GM19438 (cell line): ENCODE results near the gene ACADVL.

Experiments used
- ATAC-seq: cut with Tn5 transposase; IDR thresholded peaks from one replicate; pipeline ENCODE4 v1.9.1; 2021; ENCODE audit warnings: low read depth; ENCODE audit not compliant: unreplicated experiment

ACADVL gene

GRCh38 chr17:7216242-7217112 lies 3.3 kb upstream of the ACADVL start:
- no peak for ATAC-seq

GRCh38 chr17:7217113-7217987 lies 2.4 kb upstream of the ACADVL start:
- no peak for ATAC-seq

- no peak for ATAC-seq
Measured at GRCh38 chr17:7218166-7218565, 1.6 kb upstream of the ACADVL start.

GRCh38 chr17:7218758-7219157 lies 980 bp upstream of the ACADVL start:
- ATAC-seq, result no peak

DNA sequence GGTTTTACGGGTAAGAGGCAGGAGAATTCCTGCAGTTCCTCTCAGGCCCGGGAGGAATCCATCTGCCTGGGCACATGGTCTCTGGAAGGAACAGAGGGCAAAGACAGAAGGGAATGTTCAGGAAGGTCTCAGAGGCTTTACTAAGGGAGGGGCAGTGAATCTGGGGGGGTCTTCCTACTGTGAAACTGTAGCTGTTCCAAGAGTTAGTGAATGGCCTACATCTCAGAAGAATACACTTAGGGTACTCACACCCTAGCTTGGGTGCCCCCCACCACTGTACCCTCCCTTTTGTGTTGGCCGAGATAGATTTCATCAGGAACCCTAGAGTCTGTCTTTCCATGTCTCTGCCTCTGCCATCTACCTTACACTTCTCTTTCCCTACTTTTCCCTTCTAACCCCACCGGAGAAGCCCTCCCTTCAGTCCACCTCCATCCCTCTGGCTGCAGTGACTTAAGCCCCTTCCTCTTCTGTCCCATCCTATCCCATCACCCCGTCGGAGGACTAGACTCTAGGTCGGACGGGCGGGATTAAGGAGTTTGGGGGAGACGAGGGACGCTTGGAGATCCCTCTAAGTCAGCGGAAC lies 418 bp upstream of the ACADVL start:
- no peak for ATAC-seq

DNA sequence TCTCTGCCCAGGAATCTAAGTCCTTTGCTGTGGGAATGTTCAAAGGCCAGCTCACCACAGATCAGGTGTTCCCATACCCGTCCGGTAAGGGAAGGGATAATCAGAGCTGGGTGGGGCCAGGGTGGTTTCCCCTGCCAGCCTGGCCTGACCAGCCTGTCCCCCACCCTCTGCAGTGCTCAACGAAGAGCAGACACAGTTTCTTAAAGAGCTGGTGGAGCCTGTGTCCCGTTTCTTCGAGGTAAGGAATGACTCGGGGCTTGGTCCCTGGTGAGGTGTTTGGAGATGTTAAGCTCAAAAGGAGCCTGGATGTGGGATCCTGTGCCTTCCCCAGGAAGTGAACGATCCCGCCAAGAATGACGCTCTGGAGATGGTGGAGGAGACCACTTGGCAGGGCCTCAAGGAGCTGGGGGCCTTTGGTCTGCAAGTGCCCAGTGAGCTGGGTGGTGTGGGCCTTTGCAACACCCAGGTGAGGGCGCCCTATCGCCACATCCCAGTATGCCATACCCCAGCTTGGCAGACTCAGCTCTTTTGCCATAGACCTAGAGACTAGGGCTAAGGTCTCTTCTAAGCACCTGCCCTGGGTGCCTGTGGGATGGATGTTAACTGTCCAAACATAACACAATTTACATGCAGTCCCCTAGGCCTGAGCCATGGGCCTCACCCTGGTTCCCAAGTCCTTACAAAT lies 997 bp downstream of the ACADVL start:
- no peak for ATAC-seq

DNA sequence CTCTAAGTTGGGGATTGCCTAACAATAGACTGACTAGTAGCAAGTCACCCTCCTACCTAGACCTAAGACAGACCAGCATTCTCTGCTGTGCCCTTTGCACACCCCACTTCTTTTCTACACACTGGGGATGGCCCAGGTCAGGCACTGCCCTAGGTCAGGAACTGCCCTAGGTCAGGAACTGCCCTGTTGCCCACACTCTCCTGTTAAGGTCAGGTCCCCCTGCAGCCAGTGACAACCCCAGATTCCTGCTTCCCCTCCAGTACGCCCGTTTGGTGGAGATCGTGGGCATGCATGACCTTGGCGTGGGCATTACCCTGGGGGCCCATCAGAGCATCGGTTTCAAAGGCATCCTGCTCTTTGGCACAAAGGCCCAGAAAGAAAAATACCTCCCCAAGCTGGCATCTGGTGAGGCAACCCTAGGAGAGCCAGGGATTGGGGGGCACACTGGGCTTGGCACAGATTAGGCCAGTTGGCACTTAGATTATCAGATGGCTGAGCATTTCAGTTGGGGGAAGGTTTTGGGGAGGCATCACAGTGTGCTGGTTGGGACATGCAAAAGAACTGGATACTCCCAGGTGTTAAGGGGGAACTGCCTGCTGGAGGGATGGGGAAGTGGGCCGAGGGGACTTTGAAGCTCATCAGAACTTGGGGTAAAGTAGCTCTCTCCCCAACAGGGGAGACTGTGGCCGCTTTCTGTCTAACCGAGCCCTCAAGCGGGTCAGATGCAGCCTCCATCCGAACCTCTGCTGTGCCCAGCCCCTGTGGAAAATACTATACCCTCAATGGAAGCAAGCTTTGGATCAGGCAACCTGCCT lies 1.7 kb downstream of the ACADVL start:
- no peak for ATAC-seq

GRCh38 chr17:7222093-7222971 lies 2.6 kb downstream of the ACADVL start:
- no peak for ATAC-seq

DNA sequence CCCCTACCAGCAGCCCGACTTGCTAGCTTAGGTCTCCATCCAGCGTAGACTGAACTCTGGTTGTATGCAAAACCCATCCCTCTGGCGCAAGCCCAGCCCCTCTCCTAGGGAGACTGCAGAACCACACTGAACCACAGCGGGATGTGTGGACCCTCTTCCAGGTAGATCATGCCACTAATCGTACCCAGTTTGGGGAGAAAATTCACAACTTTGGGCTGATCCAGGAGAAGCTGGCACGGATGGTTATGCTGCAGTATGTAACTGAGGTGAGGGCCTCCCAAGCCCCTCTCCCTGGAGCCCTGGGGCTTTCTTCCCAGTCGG lies 3.2 kb downstream of the ACADVL start:
- no peak for ATAC-seq

GRCh38 chr17:7223375-7223774 lies 3.6 kb downstream of the ACADVL start:
- no peak for ATAC-seq

GRCh38 chr17:7224110-7224509 lies 4.4 kb downstream of the ACADVL start:
- no peak for ATAC-seq

GRCh38 chr17:7224661-7225111 lies 4.9 kb downstream of the ACADVL start:
- ATAC-seq, result no peak

DNA sequence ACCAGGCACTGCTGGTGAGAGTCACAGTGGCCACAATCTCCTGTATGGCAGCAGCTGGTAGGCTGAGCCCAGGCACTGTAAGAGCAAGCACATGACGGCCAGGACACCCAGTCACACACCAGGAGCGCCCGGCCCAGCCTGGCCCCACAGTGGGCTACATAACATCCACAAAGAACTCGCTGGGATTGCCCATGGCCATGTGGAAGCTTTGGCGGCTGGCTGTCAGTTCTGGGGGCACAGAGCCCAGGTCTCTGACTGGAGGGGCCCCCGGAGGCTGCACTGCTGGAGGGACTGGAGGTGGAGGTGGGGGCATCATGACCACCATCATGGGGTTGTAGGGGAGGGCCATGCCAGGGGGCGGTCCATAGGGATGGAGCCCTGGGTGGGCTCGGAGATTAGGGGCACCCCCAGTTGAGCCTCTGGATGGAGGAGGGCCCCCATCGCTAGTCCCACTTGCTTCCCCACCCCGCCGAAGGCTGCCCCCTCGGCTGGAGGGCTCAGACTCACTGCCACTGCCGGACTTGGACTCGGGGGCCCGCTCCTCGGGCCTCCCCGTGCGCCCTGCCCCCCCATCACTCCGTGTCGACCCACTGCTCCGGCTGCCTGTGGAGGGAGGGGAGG lies 6.1 kb downstream of the ACADVL start:
- no peak for ATAC-seq

DNA sequence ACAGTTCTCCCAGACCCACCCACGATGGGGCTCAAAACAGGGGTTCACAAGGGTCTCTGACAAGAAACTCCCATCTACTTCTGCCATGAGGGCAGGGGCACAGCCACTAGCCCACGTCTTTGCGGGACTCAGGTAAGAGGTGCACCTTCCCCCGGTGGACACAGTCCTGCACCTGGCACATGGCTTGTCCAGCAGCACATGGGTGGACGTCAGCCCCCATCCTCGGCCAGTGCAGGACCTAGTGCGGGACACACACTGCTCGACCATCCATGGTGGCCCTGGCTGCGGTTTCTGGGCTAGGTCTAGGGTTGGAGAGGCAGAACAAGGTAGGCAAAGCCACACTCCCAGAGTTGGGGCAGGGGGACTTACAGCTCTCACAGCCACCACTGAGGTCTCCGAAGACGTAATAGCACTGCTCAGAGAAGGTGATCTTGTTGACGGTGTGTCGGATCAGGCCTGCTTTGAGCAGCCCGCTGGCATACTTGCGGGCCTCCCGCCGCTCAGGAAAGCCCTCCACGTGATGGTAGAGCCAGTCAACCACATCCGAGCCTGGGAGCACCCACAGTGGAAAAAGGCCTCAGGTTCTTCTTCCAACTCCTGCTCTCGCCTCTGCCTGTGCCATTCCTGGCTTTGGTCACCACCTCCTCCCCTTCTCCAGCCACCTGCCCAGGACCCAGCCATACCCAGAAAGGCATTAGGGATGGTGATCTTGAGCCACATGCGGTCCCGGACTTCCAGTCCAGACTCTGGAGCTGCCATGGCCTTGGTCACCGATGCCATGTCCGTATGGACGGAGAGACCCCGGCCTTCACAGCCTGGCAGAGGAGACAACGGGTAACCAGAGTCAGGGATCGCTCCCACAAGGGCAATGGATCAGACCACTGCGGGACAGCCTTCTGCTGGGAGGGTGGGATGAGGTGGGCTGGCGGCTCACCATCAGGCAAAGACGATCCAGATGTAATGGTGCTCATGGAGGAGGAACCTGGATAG lies 7.3 kb downstream of the ACADVL start:
- no peak for ATAC-seq

GRCh38 chr17:7228920-7229319 lies 9.2 kb downstream of the ACADVL start:
- no peak for ATAC-seq

DNA sequence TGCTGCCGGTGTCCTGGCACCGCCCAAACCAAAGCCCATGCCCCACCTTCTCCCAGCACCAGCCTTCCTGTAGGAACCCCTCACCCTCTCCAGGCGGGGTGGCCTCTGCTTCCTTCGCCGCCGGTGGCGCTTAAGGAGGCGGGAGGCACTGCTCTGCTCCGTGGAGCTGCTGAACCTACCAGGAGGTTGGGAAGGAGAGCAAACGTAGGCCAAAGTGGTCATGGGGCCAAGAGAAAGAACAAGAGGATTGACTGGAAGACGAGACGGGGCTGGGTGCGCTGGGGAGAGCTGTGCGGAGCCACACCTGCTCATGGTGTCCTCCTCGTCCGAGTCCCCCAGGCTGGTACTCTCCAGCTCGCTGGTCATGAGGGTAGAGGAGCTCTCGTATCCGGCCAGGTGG lies 9.8 kb downstream of the ACADVL start:
- no peak for ATAC-seq

DNA sequence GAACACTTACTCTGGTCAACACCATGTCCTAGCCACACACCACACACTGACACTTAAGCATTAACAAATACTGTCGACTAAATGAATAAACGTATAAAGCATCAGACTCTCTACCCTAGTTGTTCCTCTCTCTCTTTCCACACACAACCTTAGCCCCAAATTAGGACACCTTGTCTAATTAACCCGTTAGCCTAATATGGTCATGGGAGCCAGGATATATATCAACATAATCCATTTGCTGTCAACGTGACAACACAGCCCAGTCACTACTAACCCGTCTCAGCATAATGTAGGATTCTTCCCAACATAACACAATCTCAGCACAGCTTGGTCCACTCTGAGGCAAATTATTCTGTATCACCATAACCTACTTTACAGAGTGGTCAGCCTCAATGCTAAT lies 12.4 kb downstream of the ACADVL start:
- no peak for ATAC-seq
